SHP77 (cell line): ENCODE data around the gene RHAG.

Experiments used
- DNase-seq, 2 experiments: peaks; one replicate each; lab custom pipeline; 2025; lab: John Stamatoyannopoulos, UW

The RHAG gene

DNA sequence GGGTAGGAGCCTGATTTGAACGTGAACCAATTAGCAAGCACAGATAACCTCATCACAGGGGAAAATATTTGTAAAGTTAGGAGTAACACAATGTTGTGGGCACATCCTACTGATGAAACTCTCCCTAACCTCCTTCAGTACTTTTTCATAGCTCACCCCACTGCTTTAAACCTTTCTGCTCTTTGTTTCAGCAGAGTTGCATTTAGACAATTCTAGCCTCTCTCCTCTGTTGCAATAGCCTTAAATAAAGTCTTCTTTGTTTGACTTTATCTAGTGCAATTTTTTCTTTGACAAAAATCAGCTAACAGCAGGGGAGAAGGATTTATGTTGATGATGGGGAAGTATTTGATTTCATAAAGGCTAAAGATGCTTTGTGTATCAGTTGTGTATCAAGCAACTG lies 72.1 kb downstream of the RHAG start:
- no peak for DNase-seq

- DNase-seq, result no peak
Observed at GRCh38 chr6:49563006-49563886, 73.4 kb downstream of the RHAG start.

GRCh38 chr6:49558238-49558637 lies 78.4 kb downstream of the RHAG start:
- no peak for DNase-seq

DNA sequence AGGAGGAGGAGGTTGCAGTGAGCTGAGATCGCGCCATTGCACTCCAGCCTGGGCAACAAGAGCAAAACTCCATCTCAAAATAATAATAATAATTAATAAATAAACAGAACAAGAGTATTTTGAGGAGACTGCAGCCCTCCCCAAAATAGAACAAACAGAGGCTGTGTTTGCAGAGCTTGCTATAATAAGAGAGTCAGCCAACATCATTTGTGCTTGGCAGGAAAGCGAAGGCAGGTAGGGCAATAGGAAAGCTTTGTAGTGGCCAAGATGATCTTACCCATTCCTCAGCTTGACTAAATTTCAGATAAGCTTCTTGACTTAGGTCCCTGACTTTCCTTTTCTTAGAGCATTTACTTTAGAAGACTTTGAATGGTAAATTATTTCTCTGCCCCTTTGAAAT lies 79.5 kb downstream of the RHAG start:
- DNase-seq, result no peak

DNA sequence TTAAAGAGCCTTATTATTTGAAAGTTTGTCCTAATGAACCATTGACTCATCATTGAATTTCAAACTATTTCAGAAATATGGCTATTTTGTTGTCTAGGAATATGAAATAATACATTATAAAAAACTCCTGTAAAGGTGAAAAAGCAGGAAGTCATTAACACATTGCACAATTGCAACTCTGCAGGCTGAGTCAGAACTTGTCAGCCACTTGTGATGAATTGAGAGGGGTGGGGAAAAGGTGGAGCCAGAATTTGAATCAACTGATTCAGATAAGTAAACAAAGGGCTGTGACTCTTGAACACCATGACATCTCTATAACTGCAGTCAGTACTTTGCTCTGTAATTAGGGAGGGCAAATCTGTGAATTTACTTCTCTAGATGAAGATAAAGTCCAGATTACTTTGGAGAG lies 80.2 kb downstream of the RHAG start:
- DNase-seq, result peak; percentile 43 to 66

GRCh38 chr6:49555951-49556350 lies 80.7 kb downstream of the RHAG start:
- DNase-seq, result no peak
